ENCODE data around the gene RPS16. TPM values are rescaled to one million over a fixed set of nuclear protein-coding genes. Genes with fewer than 3 reads are reported as not detected.

RPS16 gene
- total and polyA plus RNA-seq, 3 donors from 2014 or later = 628 to 1,146 (median 1,122) TPM

- no peaks in the 10 kb centered on the region for H3K9me3 ChIP-seq
- WGBS, 2 donors = 67 to 82% methylated on average over 8 of the region's 8 CpGs
- intact Hi-C loops (cut with DNase I; ENCODE audit: low total_unique reads) = no loop called here
- H3K4me1 ChIP-seq = peaks cover 33% of the 10 kb centered on the region
- no peak overlapping the region for H3K27ac ChIP-seq
- H3K27me3 ChIP-seq = no peaks in the 10 kb centered on the region
- TF ChIP-seq POLR2A (IDR thresholded peaks at IDR 0.05) (no peak), CTCF (IDR thresholded peaks at IDR 0.05) (no peak)
- H3K36me3 ChIP-seq (ENCODE audit: low read depth, missing control alignments) = no peaks in the 10 kb centered on the region
- DNase-seq = no peak
- H3K4me3 ChIP-seq = no peak overlapping the region
Measured at GRCh38 chr19:39449116-39449797, 13.5 kb upstream of the RPS16 start.

- intact Hi-C loops (cut with DNase I; ENCODE audit: low total_unique reads) = no loop called here
- 70 to 77% methylated on average over 3 of the region's 3 CpGs for WGBS, 2 donors
Measured at GRCh38 chr19:39448271-39448670, 12.5 kb upstream of the RPS16 start.

GRCh38 chr19:39446365-39447084 lies 10.8 kb upstream of the RPS16 start:
- Histone ChIP-seq H3K27ac (peak overlapping the region in 1 of 2 donors; percentile 97), H3K27me3 (no peaks in the 10 kb centered on the region), H3K4me1 (peaks cover 26% of the 10 kb centered on the region), H3K9me3 (no peaks in the 10 kb centered on the region), H3K4me3 (peak overlapping the region; percentile 81 to 94), H3K36me3 (ENCODE audit: low read depth, missing control alignments) (no peaks in the 10 kb centered on the region)
- 77 to 79% methylated on average over 16 of the region's 16 CpGs for WGBS, 2 donors
- TF ChIP-seq CTCF (IDR thresholded peaks at IDR 0.05) (no peak), POLR2A (IDR thresholded peaks at IDR 0.05) (no peak)
- no peak for DNase-seq
- intact Hi-C loops (cut with DNase I; ENCODE audit: low total_unique reads) = no loop called here

More at GRCh38 chr19:39448271-39448670, 12.5 kb upstream of the RPS16 start:
- H3K27me3 ChIP-seq = no peaks in the 10 kb centered on the region
- no peak overlapping the region for H3K4me3 ChIP-seq
- H3K27ac ChIP-seq = no peak overlapping the region
- H3K9me3 ChIP-seq = no peaks in the 10 kb centered on the region
- DNase-seq = no peak
- TF ChIP-seq CTCF (IDR thresholded peaks at IDR 0.05) (no peak), POLR2A (IDR thresholded peaks at IDR 0.05) (no peak)
- H3K36me3 ChIP-seq (ENCODE audit: low read depth, missing control alignments) = no peaks in the 10 kb centered on the region
- H3K4me1 ChIP-seq = peaks cover 33% of the 10 kb centered on the region

- H3K36me3 ChIP-seq (ENCODE audit: low read depth, missing control alignments) = no peaks in the 10 kb centered on the region
Measured at GRCh38 chr19:39445196-39446111, 9.7 kb upstream of the RPS16 start, which contains the start of gene SUPT5H. TSS of gene SUPT5H (plus strand) at chr19:39445582. CDS start at chr19:39445891, 309 bp downstream.

More at GRCh38 chr19:39445196-39446111, 9.7 kb upstream of the RPS16 start, which contains the start of gene SUPT5H:
- peak within 1 kb of the TSS; percentile 81 to 94 for H3K4me3 ChIP-seq
- peaks cover 27% of the 10 kb centered on the region for H3K4me1 ChIP-seq
- no peaks in the 10 kb centered on the region for H3K27me3 ChIP-seq
- TF ChIP-seq POLR2A (IDR thresholded peaks at IDR 0.05) (peak; percentile 84), CTCF (IDR thresholded peaks at IDR 0.05) (no peak)
- peak within 1 kb of the TSS; percentile 97 for H3K27ac ChIP-seq
- 0% methylated on average over 45 to 68 of the region's 68 CpGs for WGBS, 2 donors
- intact Hi-C loops (cut with DNase I; ENCODE audit: low total_unique reads) = no loop called here
- H3K9me3 ChIP-seq = no peaks in the 10 kb centered on the region
- DNase-seq = peak; percentile 98
